Nephron progenitor cell (in vitro differentiated cells): ENCODE measurements around the gene RUNX2.

ENCODE experiments used
- DNase-seq: peaks from one replicate; pipeline ENCODE4 v3.0.0; 2021
- H3K27ac Mint-ChIP-seq: 2 replicates; pipeline ENCODE4 v1.8.0; 2021; ENCODE audit warnings: mild to moderate bottlenecking, moderate library complexity, mixed read lengths
- H3K27me3 Mint-ChIP-seq: 2 replicates; pipeline ENCODE4 v1.8.0; 2021; ENCODE audit warnings: mild to moderate bottlenecking, low read depth, mixed read lengths; ENCODE audit not compliant: poor library complexity
- H3K36me3 Mint-ChIP-seq: 2 replicates; pipeline ENCODE4 v1.8.0; 2021; ENCODE audit warnings: low read depth, mixed read lengths
- H3K4me1 Mint-ChIP-seq: 2 replicates; pipeline ENCODE4 v1.8.0; 2021; ENCODE audit warnings: mixed read lengths
- H3K4me3 Mint-ChIP-seq: 2 replicates; pipeline ENCODE4 v1.8.0; 2021; ENCODE audit warnings: mild to moderate bottlenecking, moderate library complexity, mixed read lengths
- H3K9me3 Mint-ChIP-seq: 2 replicates; pipeline ENCODE4 v1.8.0; 2021; ENCODE audit warnings: mild to moderate bottlenecking, moderate library complexity, mixed read lengths
- CTCF ChIP-seq: fragments of 200-600 bp; sonication (generic); IDR thresholded peaks from 2 replicates; pipeline ENCODE4 v1.5.0; 2021; ENCODE audit warnings: antibody characterized with exemption

Gene RUNX2

DNA sequence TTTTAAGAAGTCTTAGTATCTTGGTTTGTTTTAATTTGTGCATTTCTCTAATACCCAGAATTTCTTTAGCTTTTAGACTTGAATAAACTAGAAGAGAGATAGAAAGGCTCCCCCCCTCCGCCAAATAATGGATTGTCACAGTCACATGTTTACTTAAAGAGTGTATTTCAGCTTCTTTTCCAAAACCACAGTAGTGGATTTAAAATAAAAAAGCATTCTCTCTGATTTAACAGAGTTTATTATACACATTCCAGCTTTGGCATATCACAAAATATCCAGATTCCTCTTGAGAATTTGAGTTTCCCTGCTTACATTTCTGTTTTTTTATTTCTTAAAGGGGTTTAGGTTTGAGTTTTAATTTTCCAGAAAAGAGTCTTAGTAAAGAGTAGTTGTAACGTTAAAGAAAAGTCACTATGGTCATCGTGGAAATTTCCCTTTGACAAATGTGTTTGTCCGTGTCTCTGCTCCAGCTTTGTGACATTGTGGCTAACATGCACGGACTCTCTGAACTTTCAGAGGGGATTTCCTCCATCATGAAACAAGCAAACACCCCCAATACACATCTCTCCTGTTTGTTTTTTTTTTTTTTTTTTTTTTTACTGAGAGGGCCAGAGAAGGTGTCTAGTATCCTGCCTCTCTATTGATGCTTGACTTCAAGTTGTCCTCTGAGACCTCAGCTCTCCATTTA is 163.1 kb downstream of the RUNX2 start:
- Mint-ChIP-seq H3K9me3 (no peaks in the 10 kb centered on the region), H3K27me3 (peaks cover 3% of the 10 kb centered on the region), H3K4me1 (peaks cover 25% of the 10 kb centered on the region), H3K27ac (no peak overlapping the region), H3K36me3 (no peaks in the 10 kb centered on the region), H3K4me3 (no peak overlapping the region)
- DNase-seq, result no peak
- no peak for TF ChIP-seq CTCF

GRCh38 chr6:45491874-45492273 is 163.7 kb downstream of the RUNX2 start:
- no peaks in the 10 kb centered on the region for H3K36me3 Mint-ChIP-seq
- no peak overlapping the region for H3K4me3 Mint-ChIP-seq
- no peak for TF ChIP-seq CTCF
- no peaks in the 10 kb centered on the region for H3K9me3 Mint-ChIP-seq
- H3K27ac Mint-ChIP-seq, result no peak overlapping the region
- H3K4me1 Mint-ChIP-seq, result peaks cover 32% of the 10 kb centered on the region
- H3K27me3 Mint-ChIP-seq, result peaks cover 6% of the 10 kb centered on the region
- DNase-seq, result no peak

GRCh38 chr6:45493761-45494160 is 165.6 kb downstream of the RUNX2 start:
- peaks cover 41% of the 10 kb centered on the region for H3K4me1 Mint-ChIP-seq
- no peak overlapping the region for H3K27ac Mint-ChIP-seq
- peaks cover 7% of the 10 kb centered on the region for H3K27me3 Mint-ChIP-seq
- no peaks in the 10 kb centered on the region for H3K9me3 Mint-ChIP-seq
- DNase-seq, result no peak
- no peak for TF ChIP-seq CTCF
- no peak overlapping the region for H3K4me3 Mint-ChIP-seq
- no peaks in the 10 kb centered on the region for H3K36me3 Mint-ChIP-seq

DNA sequence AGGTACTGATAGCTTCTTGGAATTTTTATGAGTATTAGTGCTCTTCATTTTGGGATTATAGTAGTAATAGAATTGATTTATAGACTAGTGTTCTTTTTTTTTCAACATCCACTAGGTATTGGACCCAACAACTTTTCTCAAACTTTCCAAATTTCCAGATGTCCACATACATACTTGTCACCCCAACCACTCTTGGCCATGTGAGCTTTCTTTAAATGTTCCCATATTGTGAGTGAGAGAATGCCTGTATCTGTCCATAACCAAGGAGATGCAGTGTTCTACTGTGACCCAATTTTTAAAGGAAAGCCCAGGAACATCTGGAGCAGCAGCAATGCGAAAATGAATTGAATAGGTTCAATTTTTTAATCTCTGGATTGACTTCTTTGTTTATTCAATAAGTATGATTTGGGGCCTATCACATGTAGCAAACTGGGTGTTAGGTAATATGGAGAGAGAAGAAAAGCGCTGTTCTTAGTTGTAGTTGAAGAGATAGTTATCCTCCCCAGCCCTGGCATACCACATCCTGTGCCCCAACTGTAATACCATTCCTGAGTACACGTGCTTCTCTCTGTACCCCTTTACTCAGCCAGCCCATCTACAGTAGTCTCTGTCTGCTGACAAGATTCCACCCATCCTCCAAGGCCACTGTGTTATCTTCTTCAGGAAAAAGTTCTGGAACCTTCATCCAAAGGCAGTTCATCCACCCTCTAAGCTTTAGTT is 166.4 kb downstream of the RUNX2 start:
- H3K27ac Mint-ChIP-seq, result no peak overlapping the region

GRCh38 chr6:45495429-45496084 is 167.4 kb downstream of the RUNX2 start:
- TF ChIP-seq CTCF, result no peak
- Mint-ChIP-seq H3K9me3 (no peaks in the 10 kb centered on the region), H3K27ac (no peak overlapping the region), H3K4me1 (peaks cover 35% of the 10 kb centered on the region), H3K36me3 (no peaks in the 10 kb centered on the region), H3K4me3 (no peak overlapping the region), H3K27me3 (peaks cover 7% of the 10 kb centered on the region)
- no peak for DNase-seq

More for the DNA sequence above, 166.4 kb downstream of the RUNX2 start:
- DNase-seq, result no peak
- Mint-ChIP-seq H3K4me3 (no peak overlapping the region), H3K4me1 (peaks cover 40% of the 10 kb centered on the region), H3K27me3 (peaks cover 7% of the 10 kb centered on the region), H3K36me3 (no peaks in the 10 kb centered on the region), H3K9me3 (no peaks in the 10 kb centered on the region)
- TF ChIP-seq CTCF, result no peak
